ENCODE data around the gene LRRC26.
A peak's percentile ranks its signal among the peaks of the same experiment; 100 is the strongest.

The LRRC26 gene

DNA sequence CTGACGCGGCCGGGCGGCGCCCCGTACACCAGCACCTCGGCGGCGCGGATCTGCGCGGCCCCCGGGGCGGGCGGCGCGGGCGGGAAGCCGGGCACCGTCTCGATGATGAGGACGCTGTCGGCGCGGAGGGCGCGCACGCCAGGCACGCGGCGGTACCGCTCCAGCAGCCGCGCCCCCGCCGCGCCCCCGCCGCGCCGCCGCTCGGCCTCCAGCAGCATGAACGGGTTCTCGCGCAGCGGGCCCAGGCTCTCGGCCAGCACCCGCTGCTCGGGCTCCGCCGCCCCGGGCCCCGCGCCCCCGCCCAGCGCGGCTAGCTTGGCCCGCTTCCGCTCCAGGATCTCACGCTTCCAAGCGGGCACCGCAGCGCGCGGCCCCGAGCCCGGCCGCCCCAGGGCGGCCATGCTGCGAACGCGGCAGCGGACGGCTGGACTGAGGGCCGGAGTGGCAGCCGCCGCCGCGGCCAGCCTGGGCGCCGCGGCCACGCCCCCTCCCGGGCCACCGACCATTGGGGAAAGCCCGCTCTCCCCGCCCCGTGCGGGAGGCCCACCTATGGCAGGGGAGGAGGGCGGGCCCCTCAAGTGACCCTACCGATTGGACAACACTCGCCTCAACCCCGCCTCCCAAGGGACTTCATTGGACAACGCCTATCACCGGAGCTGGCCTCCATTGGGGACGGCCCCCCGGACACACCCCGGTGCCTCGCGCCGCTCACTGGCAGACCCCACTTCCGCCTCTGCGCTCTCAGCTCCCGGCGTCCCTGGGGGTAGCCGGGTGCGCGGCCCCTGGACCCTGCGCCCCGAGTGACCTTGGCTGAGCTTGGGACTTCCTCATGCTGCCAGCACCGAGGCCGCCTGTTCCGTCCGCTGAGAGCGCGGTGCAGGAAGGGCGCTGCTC is 30.7 kb upstream of the LRRC26 start, which contains the start of gene TPRN:
Gene TPRN (minus strand): TSS at position 431 of the 894 bp plus-strand sequence. CDS start 30 bp downstream, at position 401.
- Histone ChIP-seq H3K4me1 (ENCODE audit: control insufficient read depth in 1 of 2, insufficient read depth in 1 of 2, low read depth in 1 of 2, low read length in 1 of 2) (peaks cover 29% of the 10 kb centered on the region in 2 experiments), H3K4me3 (ENCODE audit: low read depth in 1 of 2, low read length in 1 of 2) (peak within 1 kb of the TSS; percentile 77 to 93), H3K27ac (peak within 1 kb of the TSS; percentile 87), H3K36me3 (no peaks in the 10 kb centered on the region), H3K9me3 (no peaks in the 10 kb centered on the region), H3K27me3 (peaks cover 15% of the 10 kb centered on the region)
- TF ChIP-seq, protein P1, sequence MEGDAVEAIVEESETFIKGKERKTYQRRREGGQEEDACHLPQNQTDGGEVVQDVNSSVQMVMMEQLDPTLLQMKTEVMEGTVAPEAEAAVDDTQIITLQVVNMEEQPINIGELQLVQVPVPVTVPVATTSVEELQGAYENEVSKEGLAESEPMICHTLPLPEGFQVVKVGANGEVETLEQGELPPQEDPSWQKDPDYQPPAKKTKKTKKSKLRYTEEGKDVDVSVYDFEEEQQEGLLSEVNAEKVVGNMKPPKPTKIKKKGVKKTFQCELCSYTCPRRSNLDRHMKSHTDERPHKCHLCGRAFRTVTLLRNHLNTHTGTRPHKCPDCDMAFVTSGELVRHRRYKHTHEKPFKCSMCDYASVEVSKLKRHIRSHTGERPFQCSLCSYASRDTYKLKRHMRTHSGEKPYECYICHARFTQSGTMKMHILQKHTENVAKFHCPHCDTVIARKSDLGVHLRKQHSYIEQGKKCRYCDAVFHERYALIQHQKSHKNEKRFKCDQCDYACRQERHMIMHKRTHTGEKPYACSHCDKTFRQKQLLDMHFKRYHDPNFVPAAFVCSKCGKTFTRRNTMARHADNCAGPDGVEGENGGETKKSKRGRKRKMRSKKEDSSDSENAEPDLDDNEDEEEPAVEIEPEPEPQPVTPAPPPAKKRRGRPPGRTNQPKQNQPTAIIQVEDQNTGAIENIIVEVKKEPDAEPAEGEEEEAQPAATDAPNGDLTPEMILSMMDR (IDR thresholded peaks at IDR 0.05) = peak; percentile 54

DNA sequence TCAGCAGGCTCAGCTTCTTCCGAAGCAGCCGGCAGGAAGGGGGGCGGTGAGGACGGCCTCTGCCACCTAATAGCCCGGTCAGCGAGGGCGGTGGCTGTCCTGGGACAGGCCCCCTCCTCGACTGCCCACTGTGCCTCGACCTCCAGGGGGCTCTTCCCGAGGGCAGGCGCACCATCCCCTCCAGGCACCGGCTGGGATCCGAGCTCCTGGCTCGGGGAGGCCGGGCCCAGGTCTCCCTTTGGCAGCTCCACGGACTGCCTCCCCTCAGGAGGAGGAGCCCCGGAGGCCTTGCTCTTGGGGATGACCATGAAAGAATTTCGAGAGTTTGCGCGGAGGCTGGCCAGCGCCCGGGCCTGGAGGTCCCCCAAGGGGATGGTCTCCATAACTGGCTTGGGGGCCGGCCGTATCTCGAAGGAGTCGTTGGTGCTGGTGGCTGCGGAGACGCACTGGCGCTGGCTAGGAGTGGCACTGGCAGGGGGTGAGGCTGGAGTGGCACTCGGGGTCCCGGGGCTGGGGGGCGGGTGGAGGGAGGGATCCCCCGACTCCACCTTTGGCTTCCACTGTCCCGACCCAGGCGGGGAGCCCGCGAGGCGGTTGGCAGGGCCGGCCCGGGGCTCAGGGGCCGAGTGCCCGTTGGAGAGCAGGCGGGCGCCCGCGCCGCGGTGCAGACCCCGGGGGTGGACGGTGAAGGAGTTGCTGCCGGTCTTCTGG is 29.7 kb upstream of the LRRC26 start:
- no peak overlapping the region for H3K27ac ChIP-seq
- H3K4me1 ChIP-seq (ENCODE audit: control insufficient read depth in 1 of 2, insufficient read depth in 1 of 2, low read depth in 1 of 2, low read length in 1 of 2) = peaks cover 22 to 23% of the 10 kb centered on the region in 2 experiments
- TF ChIP-seq, protein P1 (IDR thresholded peaks at IDR 0.05) = no peak
- peaks cover 15% of the 10 kb centered on the region for H3K27me3 ChIP-seq
- H3K36me3 ChIP-seq = no peaks in the 10 kb centered on the region
- H3K9me3 ChIP-seq = no peaks in the 10 kb centered on the region
- peak overlapping the region in 1 of 2 experiments; percentile 41 for H3K4me3 ChIP-seq (ENCODE audit: low read depth in 1 of 2, low read length in 1 of 2)

DNA sequence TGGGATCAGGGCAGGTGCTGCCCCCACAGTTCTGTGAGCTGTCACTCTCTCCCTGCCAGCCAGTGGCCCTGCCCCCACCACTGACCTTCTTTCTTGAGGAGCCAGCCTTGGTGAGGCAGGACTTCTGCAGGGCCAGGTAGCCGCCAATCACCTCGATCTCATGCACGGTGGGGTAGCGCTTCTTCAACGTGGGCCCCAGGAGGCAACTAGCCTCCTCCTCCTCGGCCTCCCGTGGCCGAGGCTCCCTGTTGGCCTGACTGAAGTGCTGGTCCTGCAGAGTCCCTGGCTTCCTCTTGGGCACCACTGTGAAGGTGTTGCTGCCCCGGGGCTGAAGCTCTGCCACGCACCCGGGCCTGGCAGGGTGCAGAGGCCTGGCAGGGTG is 29.0 kb upstream of the LRRC26 start:
- peaks cover 15% of the 10 kb centered on the region for H3K27me3 ChIP-seq
- peaks cover 15 to 18% of the 10 kb centered on the region in 2 experiments for H3K4me1 ChIP-seq (ENCODE audit: control insufficient read depth in 1 of 2, insufficient read depth in 1 of 2, low read depth in 1 of 2, low read length in 1 of 2)
- H3K9me3 ChIP-seq = no peaks in the 10 kb centered on the region
- TF ChIP-seq, protein P1 (IDR thresholded peaks at IDR 0.05) = no peak
- no peak overlapping the region for H3K27ac ChIP-seq
- no peaks in the 10 kb centered on the region for H3K36me3 ChIP-seq
- no peak overlapping the region for H3K4me3 ChIP-seq (ENCODE audit: low read depth in 1 of 2, low read length in 1 of 2)

DNA sequence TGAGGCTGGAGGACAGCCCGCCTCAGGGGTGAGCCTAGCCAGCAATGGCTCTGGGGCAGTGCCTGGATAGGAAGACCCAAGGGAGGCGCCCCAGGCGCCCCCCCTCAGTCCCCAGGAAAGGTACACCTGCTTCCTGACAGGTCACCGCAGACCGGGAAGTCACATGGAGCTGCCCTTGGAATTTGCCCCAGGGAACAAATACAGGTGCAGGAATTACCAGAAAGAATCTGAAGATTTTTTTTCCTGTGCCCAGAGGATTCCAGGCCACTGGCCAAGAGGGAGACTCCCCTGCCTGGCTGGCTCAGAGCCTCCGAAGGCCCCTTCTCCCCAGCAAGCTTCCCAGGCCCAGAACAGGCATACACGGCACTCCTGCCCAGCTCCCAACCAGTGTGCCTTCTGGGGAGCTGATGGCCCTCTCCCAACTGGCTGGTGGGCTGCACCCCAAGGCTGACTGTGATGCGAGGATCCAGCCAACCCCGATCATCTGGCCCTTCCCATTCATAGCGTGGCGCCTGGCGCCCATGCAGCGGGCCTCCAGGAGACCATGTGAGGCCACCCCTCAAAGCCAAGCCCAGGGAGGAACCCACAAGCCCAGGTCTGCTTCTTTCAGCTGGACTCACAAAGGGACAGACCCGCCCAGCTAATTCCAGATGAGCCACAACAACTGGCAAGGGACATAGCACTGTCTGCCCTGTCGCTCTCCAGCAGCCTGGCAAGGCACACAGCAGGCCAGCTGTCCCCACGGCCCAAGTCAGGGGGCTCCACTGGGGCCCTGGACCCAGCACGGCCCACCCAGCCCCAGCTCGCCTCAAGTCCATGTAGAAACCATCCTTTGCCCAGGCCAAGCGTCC is 28.4 kb upstream of the LRRC26 start:
- Histone ChIP-seq H3K9me3 (no peaks in the 10 kb centered on the region), H3K27ac (no peak overlapping the region), H3K27me3 (peaks cover 15% of the 10 kb centered on the region), H3K36me3 (no peaks in the 10 kb centered on the region), H3K4me3 (ENCODE audit: low read depth in 1 of 2, low read length in 1 of 2) (no peak overlapping the region), H3K4me1 (ENCODE audit: control insufficient read depth in 1 of 2, insufficient read depth in 1 of 2, low read depth in 1 of 2, low read length in 1 of 2) (peaks cover 14 to 18% of the 10 kb centered on the region in 2 experiments)
- TF ChIP-seq, protein P1 (IDR thresholded peaks at IDR 0.05) = no peak
